Skeletal muscle tissue (tissue), 4 donors: ENCODE data around the gene DNAJC5G. TPM values are rescaled to one million over a fixed set of nuclear protein-coding genes. Genes with fewer than 3 reads are reported as not detected.

ENCODE experiments used
- H3K27ac ChIP-seq: one replicate; pipeline ENCODE4 v1.7.0; 2013; ENCODE audit warnings: mild to moderate bottlenecking, low read depth, low read length, inconsistent platforms
- H3K27me3 ChIP-seq, 3 donors: one replicate each; pipeline ENCODE4 v1.7.0; 2013; ENCODE audit warnings: low read length in 3 of 3; ENCODE audit not compliant: control insufficient read depth in 3 of 3, insufficient read depth in 3 of 3
- H3K36me3 ChIP-seq, 3 donors: one replicate each; pipeline ENCODE4 v1.7.0; 2013; ENCODE audit warnings: low read length in 3 of 3; ENCODE audit not compliant: control insufficient read depth in 3 of 3, insufficient read depth in 3 of 3
- H3K4me1 ChIP-seq, 3 donors: one replicate each; pipeline ENCODE4 v1.7.0; 2013; ENCODE audit warnings: low read length in 3 of 3, mild to moderate bottlenecking in 3 of 3; ENCODE audit not compliant: control insufficient read depth in 3 of 3, insufficient read depth in 3 of 3
- H3K4me3 ChIP-seq, 3 donors: one replicate each; pipeline ENCODE4 v1.7.0; 2013; ENCODE audit warnings: low read length in 3 of 3
- H3K9ac ChIP-seq, 3 donors: one replicate each; pipeline ENCODE4 v1.7.0; 2013; ENCODE audit warnings: low read length in 3 of 3, mild to moderate bottlenecking in 3 of 3, moderate library complexity in 2 of 3, low read depth in 1 of 3
- H3K9me3 ChIP-seq, 3 donors: one replicate each; pipeline ENCODE4 v1.7.0; 2013; ENCODE audit warnings: low read length in 3 of 3; ENCODE audit not compliant: control insufficient read depth in 3 of 3
- total RNA-seq: library from RNA; depleted of rRNA; stranded (reverse); fragments of >200 nt; gene quantifications from one replicate; pipeline ENCODE4 v1.2.3, GENCODE V29; 2014
- donor health status: Osteomylitis.

The DNAJC5G gene
- total RNA-seq, 1 donor from 2014 or later = under 0.01 TPM

- no peak overlapping the region for H3K4me3 ChIP-seq
- peaks cover 70 to 72% (median 71%) of the 10 kb centered on the region in 3 donors for H3K36me3 ChIP-seq
- H3K9me3 ChIP-seq = no peaks in the 10 kb centered on the region
- H3K27ac ChIP-seq = no peak overlapping the region
- H3K9ac ChIP-seq = no peak overlapping the region
- no peaks in the 10 kb centered on the region for H3K27me3 ChIP-seq
- no peaks in the 10 kb centered on the region for H3K4me1 ChIP-seq
Observed at GRCh38 chr2:27241761-27242613, 33.2 kb upstream of the DNAJC5G start.

- no peak overlapping the region for H3K27ac ChIP-seq
- peaks cover 65 to 67% (median 66%) of the 10 kb centered on the region in 3 donors for H3K36me3 ChIP-seq
- H3K9ac ChIP-seq = no peak overlapping the region
- no peak overlapping the region for H3K4me3 ChIP-seq
- H3K9me3 ChIP-seq = no peaks in the 10 kb centered on the region
- no peaks in the 10 kb centered on the region for H3K27me3 ChIP-seq
- no peaks in the 10 kb centered on the region for H3K4me1 ChIP-seq
Observed at GRCh38 chr2:27242614-27242951, 32.6 kb upstream of the DNAJC5G start.

- no peak overlapping the region for H3K4me3 ChIP-seq
- H3K27ac ChIP-seq = no peak overlapping the region
Observed at GRCh38 chr2:27243391-27244130, 31.7 kb upstream of the DNAJC5G start.

GRCh38 chr2:27245116-27245515 lies 30.1 kb upstream of the DNAJC5G start:
- H3K36me3 ChIP-seq = peaks cover 43 to 44% (median 44%) of the 10 kb centered on the region in 3 donors
- peaks cover 0 to 3% (median 0%) of the 10 kb centered on the region in 3 donors for H3K4me1 ChIP-seq
- no peak overlapping the region for H3K27ac ChIP-seq
- peaks cover 0 to 3% (median 0%) of the 10 kb centered on the region in 3 donors for H3K27me3 ChIP-seq
- H3K9ac ChIP-seq = no peak overlapping the region
- H3K4me3 ChIP-seq = no peak overlapping the region
- no peaks in the 10 kb centered on the region for H3K9me3 ChIP-seq

More at GRCh38 chr2:27243391-27244130, 31.7 kb upstream of the DNAJC5G start:
- Histone ChIP-seq H3K9ac (no peak overlapping the region), H3K9me3 (no peaks in the 10 kb centered on the region), H3K36me3 (peaks cover 55 to 57% (median 56%) of the 10 kb centered on the region in 3 donors), H3K27me3 (no peaks in the 10 kb centered on the region), H3K4me1 (no peaks in the 10 kb centered on the region)

GRCh38 chr2:27245626-27246025 lies 29.6 kb upstream of the DNAJC5G start:
- peaks cover 39% of the 10 kb centered on the region in 3 donors for H3K36me3 ChIP-seq
- peak overlapping the region in 1 of 3 donors; percentile 40 for H3K9ac ChIP-seq
- no peak overlapping the region for H3K4me3 ChIP-seq
- H3K27me3 ChIP-seq = peaks cover 0 to 7% (median 0%) of the 10 kb centered on the region in 3 donors
- H3K9me3 ChIP-seq = no peaks in the 10 kb centered on the region
- H3K4me1 ChIP-seq = peaks cover 0 to 7% (median 3%) of the 10 kb centered on the region in 3 donors
- no peak overlapping the region for H3K27ac ChIP-seq

GRCh38 chr2:27247893-27248292 lies 27.3 kb upstream of the DNAJC5G start:
- Histone ChIP-seq H3K9me3 (no peaks in the 10 kb centered on the region), H3K4me3 (no peak overlapping the region), H3K4me1 (peaks cover 0 to 7% (median 3%) of the 10 kb centered on the region in 3 donors), H3K27me3 (peaks cover 0 to 15% (median 5%) of the 10 kb centered on the region in 3 donors), H3K9ac (no peak overlapping the region), H3K36me3 (peaks cover 16 to 17% (median 16%) of the 10 kb centered on the region in 3 donors), H3K27ac (no peak overlapping the region)

- Histone ChIP-seq H3K9me3 (no peaks in the 10 kb centered on the region), H3K27me3 (peaks cover 0 to 25% (median 5%) of the 10 kb centered on the region in 3 donors), H3K4me3 (no peak overlapping the region)
Observed at GRCh38 chr2:27249159-27249890, 25.9 kb upstream of the DNAJC5G start.

GRCh38 chr2:27249891-27250651 lies 25.2 kb upstream of the DNAJC5G start:
- peaks cover 0 to 7% (median 3%) of the 10 kb centered on the region in 3 donors for H3K4me1 ChIP-seq
- H3K9me3 ChIP-seq = no peaks in the 10 kb centered on the region
- no peak overlapping the region for H3K4me3 ChIP-seq
- no peak overlapping the region for H3K27ac ChIP-seq
- H3K36me3 ChIP-seq = no peaks in the 10 kb centered on the region
- peaks cover 0 to 25% (median 5%) of the 10 kb centered on the region in 3 donors for H3K27me3 ChIP-seq
- H3K9ac ChIP-seq = peak overlapping the region in 2 of 3 donors; percentile 0 to 68

More at GRCh38 chr2:27249159-27249890, 25.9 kb upstream of the DNAJC5G start:
- peaks cover 2% of the 10 kb centered on the region in 3 donors for H3K36me3 ChIP-seq
- no peak overlapping the region for H3K27ac ChIP-seq
- H3K4me1 ChIP-seq = peaks cover 0 to 7% (median 3%) of the 10 kb centered on the region in 3 donors
- no peak overlapping the region for H3K9ac ChIP-seq
